ENCODE data around the gene SOCS3.

The SOCS3 gene

GRCh38 chr17:78330570-78331224 lies 29.2 kb downstream of the SOCS3 start:
- no peaks in the 10 kb centered on the region for H3K27me3 ChIP-seq (ENCODE audit: insufficient read depth, low read length)
- no peaks in the 10 kb centered on the region for H3K4me1 ChIP-seq (ENCODE audit: insufficient read depth, low read length)
- no peak overlapping the region for H3K27ac ChIP-seq (ENCODE audit: low read length)
- no peak overlapping the region for H3K4me3 ChIP-seq (ENCODE audit: low read length)
- no peaks in the 10 kb centered on the region for H3K36me3 ChIP-seq (ENCODE audit: insufficient read depth, low read depth, low read length)
- H3K9ac ChIP-seq (ENCODE audit: low read depth, low read length) = no peak overlapping the region
- H3K9me3 ChIP-seq (ENCODE audit: insufficient read depth, low read depth, low read length) = no peaks in the 10 kb centered on the region

GRCh38 chr17:78329263-78330059 lies 30.4 kb downstream of the SOCS3 start:
- Histone ChIP-seq H3K27ac (ENCODE audit: low read length) (no peak overlapping the region), H3K9ac (ENCODE audit: low read depth, low read length) (no peak overlapping the region), H3K27me3 (ENCODE audit: insufficient read depth, low read length) (no peaks in the 10 kb centered on the region), H3K9me3 (ENCODE audit: insufficient read depth, low read depth, low read length) (no peaks in the 10 kb centered on the region), H3K4me1 (ENCODE audit: insufficient read depth, low read length) (peaks cover 11% of the 10 kb centered on the region; the same call in 1 of the 2 replicates), H3K36me3 (ENCODE audit: insufficient read depth, low read depth, low read length) (no peaks in the 10 kb centered on the region), H3K4me3 (ENCODE audit: low read length) (no peak overlapping the region)

- H3K4me3 ChIP-seq (ENCODE audit: low read length) = no peak overlapping the region
- no peaks in the 10 kb centered on the region for H3K27me3 ChIP-seq (ENCODE audit: insufficient read depth, low read length)
- peaks cover 15% of the 10 kb centered on the region; the same call in 1 of the 2 replicates for H3K4me1 ChIP-seq (ENCODE audit: insufficient read depth, low read length)
- H3K27ac ChIP-seq (ENCODE audit: low read length) = no peak overlapping the region
- H3K9ac ChIP-seq (ENCODE audit: low read depth, low read length) = no peak overlapping the region
- no peaks in the 10 kb centered on the region for H3K9me3 ChIP-seq (ENCODE audit: insufficient read depth, low read depth, low read length)
- H3K36me3 ChIP-seq (ENCODE audit: insufficient read depth, low read depth, low read length) = no peaks in the 10 kb centered on the region
Observed at GRCh38 chr17:78327880-78328279, 32.0 kb downstream of the SOCS3 start.

- no peaks in the 10 kb centered on the region for H3K27me3 ChIP-seq (ENCODE audit: insufficient read depth, low read length)
- no peak overlapping the region; the same call in 1 of the 2 replicates for H3K4me3 ChIP-seq (ENCODE audit: low read length)
- H3K9me3 ChIP-seq (ENCODE audit: insufficient read depth, low read depth, low read length) = no peaks in the 10 kb centered on the region
- peak overlapping the region; percentile 19; the same call in 1 of the 2 replicates for H3K9ac ChIP-seq (ENCODE audit: low read depth, low read length)
- no peaks in the 10 kb centered on the region for H3K36me3 ChIP-seq (ENCODE audit: insufficient read depth, low read depth, low read length)
- no peak overlapping the region for H3K27ac ChIP-seq (ENCODE audit: low read length)
- peaks cover 15% of the 10 kb centered on the region; the same call in 1 of the 2 replicates for H3K4me1 ChIP-seq (ENCODE audit: insufficient read depth, low read length)
Observed at GRCh38 chr17:78325076-78325687, 34.7 kb downstream of the SOCS3 start.

- no peak overlapping the region for H3K27ac ChIP-seq (ENCODE audit: low read length)
- peak overlapping the region; percentile 19; the same call in 1 of the 2 replicates for H3K9ac ChIP-seq (ENCODE audit: low read depth, low read length)
- no peaks in the 10 kb centered on the region for H3K9me3 ChIP-seq (ENCODE audit: insufficient read depth, low read depth, low read length)
- no peaks in the 10 kb centered on the region for H3K27me3 ChIP-seq (ENCODE audit: insufficient read depth, low read length)
- H3K36me3 ChIP-seq (ENCODE audit: insufficient read depth, low read depth, low read length) = no peaks in the 10 kb centered on the region
- no peak overlapping the region; the same call in 1 of the 2 replicates for H3K4me3 ChIP-seq (ENCODE audit: low read length)
- H3K4me1 ChIP-seq (ENCODE audit: insufficient read depth, low read length) = peaks cover 15% of the 10 kb centered on the region; the same call in 1 of the 2 replicates
Observed at GRCh38 chr17:78324391-78325075, 35.3 kb downstream of the SOCS3 start.

- Histone ChIP-seq H3K4me3 (ENCODE audit: low read length) (no peak overlapping the region), H3K27me3 (ENCODE audit: insufficient read depth, low read length) (no peaks in the 10 kb centered on the region), H3K36me3 (ENCODE audit: insufficient read depth, low read depth, low read length) (no peaks in the 10 kb centered on the region), H3K9me3 (ENCODE audit: insufficient read depth, low read depth, low read length) (no peaks in the 10 kb centered on the region), H3K27ac (ENCODE audit: low read length) (no peak overlapping the region), H3K9ac (ENCODE audit: low read depth, low read length) (no peak overlapping the region; the same call in 1 of the 2 replicates), H3K4me1 (ENCODE audit: insufficient read depth, low read length) (peaks cover 15% of the 10 kb centered on the region; the same call in 1 of the 2 replicates)
Observed at GRCh38 chr17:78323826-78324390, 36.0 kb downstream of the SOCS3 start.

- no peak overlapping the region for H3K27ac ChIP-seq (ENCODE audit: low read length)
Observed at GRCh38 chr17:78322858-78323455, 36.9 kb downstream of the SOCS3 start.

GRCh38 chr17:78322327-78322857 lies 37.5 kb downstream of the SOCS3 start:
- Histone ChIP-seq H3K36me3 (ENCODE audit: insufficient read depth, low read depth, low read length) (no peaks in the 10 kb centered on the region), H3K27me3 (ENCODE audit: insufficient read depth, low read length) (no peaks in the 10 kb centered on the region), H3K27ac (ENCODE audit: low read length) (no peak overlapping the region), H3K9ac (ENCODE audit: low read depth, low read length) (no peak overlapping the region), H3K9me3 (ENCODE audit: insufficient read depth, low read depth, low read length) (no peaks in the 10 kb centered on the region), H3K4me1 (ENCODE audit: insufficient read depth, low read length) (peaks cover 21% of the 10 kb centered on the region), H3K4me3 (ENCODE audit: low read length) (no peak overlapping the region)

More at GRCh38 chr17:78322858-78323455, 36.9 kb downstream of the SOCS3 start:
- H3K9ac ChIP-seq (ENCODE audit: low read depth, low read length) = no peak overlapping the region
- no peaks in the 10 kb centered on the region for H3K36me3 ChIP-seq (ENCODE audit: insufficient read depth, low read depth, low read length)
- H3K4me1 ChIP-seq (ENCODE audit: insufficient read depth, low read length) = peaks cover 16% of the 10 kb centered on the region; the same call in 1 of the 2 replicates
- H3K9me3 ChIP-seq (ENCODE audit: insufficient read depth, low read depth, low read length) = no peaks in the 10 kb centered on the region
- no peaks in the 10 kb centered on the region for H3K27me3 ChIP-seq (ENCODE audit: insufficient read depth, low read length)
- H3K4me3 ChIP-seq (ENCODE audit: low read length) = no peak overlapping the region

GRCh38 chr17:78318843-78319242 lies 41.0 kb downstream of the SOCS3 start:
- Histone ChIP-seq H3K36me3 (ENCODE audit: insufficient read depth, low read depth, low read length) (no peaks in the 10 kb centered on the region), H3K9me3 (ENCODE audit: insufficient read depth, low read depth, low read length) (no peaks in the 10 kb centered on the region), H3K9ac (ENCODE audit: low read depth, low read length) (no peak overlapping the region), H3K4me1 (ENCODE audit: insufficient read depth, low read length) (peaks cover 25% of the 10 kb centered on the region), H3K4me3 (ENCODE audit: low read length) (no peak overlapping the region), H3K27ac (ENCODE audit: low read length) (no peak overlapping the region), H3K27me3 (ENCODE audit: insufficient read depth, low read length) (no peaks in the 10 kb centered on the region; the same call in 1 of the 2 replicates)

GRCh38 chr17:78318407-78318806 lies 41.5 kb downstream of the SOCS3 start:
- Histone ChIP-seq H3K36me3 (ENCODE audit: insufficient read depth, low read depth, low read length) (no peaks in the 10 kb centered on the region), H3K9me3 (ENCODE audit: insufficient read depth, low read depth, low read length) (no peaks in the 10 kb centered on the region), H3K9ac (ENCODE audit: low read depth, low read length) (no peak overlapping the region), H3K27ac (ENCODE audit: low read length) (no peak overlapping the region), H3K4me1 (ENCODE audit: insufficient read depth, low read length) (peaks cover 25% of the 10 kb centered on the region), H3K4me3 (ENCODE audit: low read length) (no peak overlapping the region), H3K27me3 (ENCODE audit: insufficient read depth, low read length) (peaks cover 3% of the 10 kb centered on the region; the same call in 1 of the 2 replicates)

Measured in iPS-20b (cell line).